Measurements from ENCODE around the gene TIMP2. TPM values are rescaled to one million over a fixed set of nuclear protein-coding genes. Genes with fewer than 3 reads are reported as not detected.

TIMP2 gene
- total RNA-seq, 1 experiment from 2014 or later: 29.0 TPM

GRCh38 chr17:78904371-78904770 lies 20.8 kb downstream of the TIMP2 start:
- H3K27me3 Mint-ChIP-seq (ENCODE audit: low read depth): no peaks in the 10 kb centered on the region
- no peak overlapping the region for H3T11ph ChIP-seq (ENCODE audit: low read length)
- no peaks in the 10 kb centered on the region for H4K20me1 ChIP-seq (ENCODE audit: control insufficient read depth, insufficient read depth, insufficient read length)
- H3K56ac ChIP-seq (ENCODE audit: insufficient read length, low read depth, low read length): no peak overlapping the region
- H3K4ac ChIP-seq (ENCODE audit: low read depth, low read length): no peak overlapping the region
- no peak overlapping the region for H3K18ac ChIP-seq (ENCODE audit: insufficient read length, low read depth, low read length)
- no peak for TF ChIP-seq CTCF (conservative IDR thresholded peaks at IDR 0.05)
- no peaks in the 10 kb centered on the region for H3K9me3 Mint-ChIP-seq
- no peaks in the 10 kb centered on the region for H3K23me2 ChIP-seq (ENCODE audit: insufficient read length, low read depth, low read length, poor library complexity, severe bottlenecking)
- no peak overlapping the region for H3K14ac ChIP-seq (ENCODE audit: insufficient read depth, low read length)
- H2BK20ac ChIP-seq (ENCODE audit: low read depth, low read length, poor library complexity, severe bottlenecking): no peak overlapping the region
- H3K4me1 ChIP-seq (ENCODE audit: insufficient read depth, low read length): no peaks in the 10 kb centered on the region
- H4K5ac ChIP-seq (ENCODE audit: insufficient read length, low read depth, low read length): no peak overlapping the region
- no peaks in the 10 kb centered on the region for H3K27me3 ChIP-seq (ENCODE audit: insufficient read depth, low read length)
- no peak overlapping the region for H4K8ac ChIP-seq (replicated peaks; ENCODE audit: insufficient read length, low read depth, low read length)
- H3K36me3 Mint-ChIP-seq (ENCODE audit: insufficient read depth in 1 of 3, low read depth in 3 of 3): peaks cover 0 to 8% (median 5%) of the 10 kb centered on the region in 3 experiments; a peak in 6 of 7 replicates
- H2AK5ac ChIP-seq (ENCODE audit: insufficient read length, low read length): no peak overlapping the region
- H3K23ac ChIP-seq (ENCODE audit: insufficient read length, low read depth, low read length): no peak overlapping the region
- H2BK15ac ChIP-seq (ENCODE audit: low read depth, low read length): no peak overlapping the region
- H2BK5ac ChIP-seq (ENCODE audit: insufficient read length, low read length): no peak overlapping the region
- no peak overlapping the region for H3K9ac ChIP-seq (ENCODE audit: extremely low read depth, insufficient read length, low read length)
- no peak overlapping the region for H4K91ac ChIP-seq (ENCODE audit: insufficient read length, low read depth, low read length)
- no peak overlapping the region for H3K4me3 Mint-ChIP-seq
- no peak for DNase-seq
- H2AFZ ChIP-seq (ENCODE audit: low read length): no peak overlapping the region
- WGBS (ENCODE audit: extremely low coverage, insufficient read length, low lambda C conversion rate): no CpG with 5 or more reads among the region's 9 CpGs
- no peak overlapping the region for H2BK12ac ChIP-seq (ENCODE audit: insufficient read length, low read depth, low read length)
- H3K9me3 ChIP-seq (ENCODE audit: control insufficient read depth, low read depth, low read length): no peaks in the 10 kb centered on the region
- peaks cover 3% of the 10 kb centered on the region for H3K79me1 ChIP-seq (ENCODE audit: insufficient read depth, low read depth, low read length, poor library complexity, severe bottlenecking)
- H3K27ac ChIP-seq (ENCODE audit: insufficient read length, low read depth, low read length): no peak overlapping the region
- H3K79me2 ChIP-seq (ENCODE audit: insufficient read depth, low read length): no peaks in the 10 kb centered on the region
- H3K4me1 Mint-ChIP-seq: peaks cover 19 to 31% of the 10 kb centered on the region in 2 experiments
- H2BK120ac ChIP-seq (ENCODE audit: low read depth, low read length, poor library complexity, severe bottlenecking): no peak overlapping the region
- no peak overlapping the region for H3K4me2 ChIP-seq (ENCODE audit: insufficient read depth, insufficient read length, low read length)
- H3K27ac Mint-ChIP-seq: no peak overlapping the region; a peak in 2 of 7 replicates

Measured in H9 (cell line).